Fibroblast of lung (primary cell): ENCODE results near the gene BTBD9. TPM values are rescaled to one million over a fixed set of nuclear protein-coding genes. Genes with fewer than 3 reads are reported as not detected.
A peak's percentile ranks its signal among the peaks of the same experiment; 100 is the strongest.

Source experiments
- DNase-seq, 2 donors: peaks; one replicate each; pipeline versions ENCODE4 v3.0.0 to v3.0.0-alpha.2; 2010; ENCODE audit warnings: low read depth in 2 of 2
- H2AFZ ChIP-seq: 2 replicates; pipeline ENCODE4 v1.5.1; 2012; ENCODE audit warnings: low read length, control low read depth, inconsistent platforms
- H3K27ac ChIP-seq: 2 replicates; pipeline ENCODE4 v1.5.1; 2011; ENCODE audit warnings: low read length, control low read depth; ENCODE audit not compliant: insufficient read depth
- H3K27me3 ChIP-seq: 2 replicates; pipeline ENCODE4 v1.5.1; 2011; ENCODE audit warnings: mild to moderate bottlenecking, low read length; ENCODE audit not compliant: control insufficient read depth, insufficient read depth
- H3K36me3 ChIP-seq: 2 replicates; pipeline ENCODE4 v1.5.1; 2011; ENCODE audit warnings: low read length; ENCODE audit not compliant: control insufficient read depth, insufficient read depth
- H3K4me1 ChIP-seq: 2 replicates; pipeline ENCODE4 v1.5.1; 2011; ENCODE audit warnings: low read length; ENCODE audit not compliant: control insufficient read depth, insufficient read depth; ENCODE audit errors: extremely low read depth
- H3K4me2 ChIP-seq: 2 replicates; pipeline ENCODE4 v1.5.1; 2011; ENCODE audit warnings: low read length, control low read depth; ENCODE audit not compliant: insufficient read depth; ENCODE audit errors: extremely low read depth
- H3K4me3 ChIP-seq, 4 experiments: fragments of 200-600 bp in 1 of 4; sonication (generic) in 1 of 4; replicated peaks in 1 of 4; 2 replicates each; pipeline ENCODE4 v1.5.1; 2011 to 2016; ENCODE audit warnings: low read length in 4 of 4, low read depth in 3 of 4, mild to moderate bottlenecking in 3 of 4, control low read depth in 2 of 4, inconsistent platforms in 1 of 4, mixed read lengths in 1 of 4; ENCODE audit not compliant: insufficient read depth in 1 of 4; ENCODE audit errors: control extremely low read depth in 1 of 4
- H3K79me2 ChIP-seq: 2 replicates; pipeline ENCODE4 v1.5.1; 2012; ENCODE audit warnings: mild to moderate bottlenecking, low read length, inconsistent platforms; ENCODE audit not compliant: control insufficient read depth, insufficient read depth
- H3K9ac ChIP-seq: 2 replicates; pipeline ENCODE4 v1.5.1; 2011; ENCODE audit warnings: mild to moderate bottlenecking, low read length, control low read depth; ENCODE audit not compliant: insufficient read depth
- H3K9me3 ChIP-seq: 2 replicates; pipeline ENCODE4 v1.5.1; 2012; ENCODE audit warnings: low read depth, low read length; ENCODE audit not compliant: control insufficient read depth, insufficient read depth
- H4K20me1 ChIP-seq: 2 replicates; pipeline ENCODE4 v1.5.1; 2011; ENCODE audit warnings: low read length; ENCODE audit not compliant: control insufficient read depth, insufficient read depth; ENCODE audit errors: extremely low read depth
- CTCF ChIP-seq, 2 donors: IDR thresholded peaks in 1 of 2; conservative IDR thresholded peaks in 1 of 2; 1 replicate in 1 of 2; 2 replicates in 1 of 2; pipeline ENCODE4 v1.5.1; 2011 to 2012; ENCODE audit warnings: low read length in 2 of 2, control low read depth in 1 of 2, inconsistent platforms in 1 of 2, low read depth in 1 of 2, mild to moderate bottlenecking in 1 of 2
- EZH2 ChIP-seq: IDR thresholded peaks from 2 replicates; pipeline ENCODE4 v1.5.1; 2012; ENCODE audit warnings: low read length, control low read depth, mild to moderate bottlenecking; ENCODE audit errors: missing control alignments
- polyA plus RNA-seq, 2 donors: library from polyadenylated mRNA; depleted of rRNA in 1 of 2; stranded (reverse) in 1 of 2; unstranded in 1 of 2; fragments of >200 nt; gene quantifications; 2 replicates each; pipeline ENCODE4 v1.2.1, GENCODE V29; 2011 to 2012; ENCODE audit warnings: missing spikeins in 1 of 2
- total RNA-seq: library from RNA; depleted of rRNA; stranded (reverse); fragments of >200 nt; gene quantifications from 2 replicates; pipeline ENCODE4 v1.2.1, GENCODE V29; 2014

Gene BTBD9
- total and polyA plus RNA-seq, 2 donors (not counting 1 experiment from before 2014, with no cell fraction given): 7.7 to 13.4 TPM

- no peaks in the 10 kb centered on the region for H3K79me2 ChIP-seq
- H3K27me3 ChIP-seq: no peaks in the 10 kb centered on the region
- H3K4me1 ChIP-seq: no peaks in the 10 kb centered on the region
- no peak for DNase-seq
- no peak overlapping the region for H3K4me2 ChIP-seq
- no peaks in the 10 kb centered on the region for H4K20me1 ChIP-seq
- no peaks in the 10 kb centered on the region for H3K36me3 ChIP-seq
- H2AFZ ChIP-seq: no peak overlapping the region
- H3K9ac ChIP-seq: no peak overlapping the region
- H3K9me3 ChIP-seq: no peaks in the 10 kb centered on the region
- TF ChIP-seq EZH2 (no peak), CTCF (conservative IDR thresholded peaks at IDR 0.05 in 1 of 2, IDR thresholded peaks at IDR 0.05 in 1 of 2; ENCODE audit: low read depth in 1 of 2, low read length in 2 of 2) (no peak)
- no peak overlapping the region for H3K27ac ChIP-seq
- no peak overlapping the region for H3K4me3 ChIP-seq
These were observed 33.9 kb upstream of the BTBD9 start for GRCh38 chr6:38673397-38674165.

- Histone ChIP-seq H3K9ac (no peak overlapping the region), H3K36me3 (no peaks in the 10 kb centered on the region), H3K4me2 (no peak overlapping the region), H3K4me1 (no peaks in the 10 kb centered on the region), H3K79me2 (no peaks in the 10 kb centered on the region), H3K27me3 (no peaks in the 10 kb centered on the region), H3K27ac (no peak overlapping the region), H4K20me1 (no peaks in the 10 kb centered on the region), H2AFZ (no peak overlapping the region), H3K9me3 (no peaks in the 10 kb centered on the region), H3K4me3 (no peak overlapping the region)
- TF ChIP-seq EZH2 (no peak), CTCF (conservative IDR thresholded peaks at IDR 0.05 in 1 of 2, IDR thresholded peaks at IDR 0.05 in 1 of 2; ENCODE audit: low read depth in 1 of 2, low read length in 2 of 2) (peak; percentile 81 to 87)
- peak; percentile 43 to 77 for DNase-seq
These were observed 32.2 kb upstream of the BTBD9 start for GRCh38 chr6:38671885-38672467.

GRCh38 chr6:38658418-38659167 is 18.9 kb upstream of the BTBD9 start:
- Histone ChIP-seq H3K4me1 (no peaks in the 10 kb centered on the region), H3K4me2 (no peak overlapping the region), H3K4me3 (no peak overlapping the region), H2AFZ (no peak overlapping the region), H3K36me3 (no peaks in the 10 kb centered on the region), H3K9ac (no peak overlapping the region), H4K20me1 (no peaks in the 10 kb centered on the region), H3K27me3 (no peaks in the 10 kb centered on the region), H3K9me3 (no peaks in the 10 kb centered on the region), H3K79me2 (no peaks in the 10 kb centered on the region), H3K27ac (no peak overlapping the region)
- DNase-seq: no peak
- TF ChIP-seq CTCF (conservative IDR thresholded peaks at IDR 0.05 in 1 of 2, IDR thresholded peaks at IDR 0.05 in 1 of 2; ENCODE audit: low read depth in 1 of 2, low read length in 2 of 2) (no peak), EZH2 (no peak)
